NCI-H748 treated with DMSO at 0.1 percent for 48 hours (cell line): ENCODE measurements around the gene SVOPL.
A peak's percentile ranks its signal among the peaks of the same experiment; 100 is the strongest.

ENCODE experiments used
- DNase-seq: peaks from one replicate; lab custom pipeline; 2025; lab: John Stamatoyannopoulos, UW

SVOPL gene

DNA sequence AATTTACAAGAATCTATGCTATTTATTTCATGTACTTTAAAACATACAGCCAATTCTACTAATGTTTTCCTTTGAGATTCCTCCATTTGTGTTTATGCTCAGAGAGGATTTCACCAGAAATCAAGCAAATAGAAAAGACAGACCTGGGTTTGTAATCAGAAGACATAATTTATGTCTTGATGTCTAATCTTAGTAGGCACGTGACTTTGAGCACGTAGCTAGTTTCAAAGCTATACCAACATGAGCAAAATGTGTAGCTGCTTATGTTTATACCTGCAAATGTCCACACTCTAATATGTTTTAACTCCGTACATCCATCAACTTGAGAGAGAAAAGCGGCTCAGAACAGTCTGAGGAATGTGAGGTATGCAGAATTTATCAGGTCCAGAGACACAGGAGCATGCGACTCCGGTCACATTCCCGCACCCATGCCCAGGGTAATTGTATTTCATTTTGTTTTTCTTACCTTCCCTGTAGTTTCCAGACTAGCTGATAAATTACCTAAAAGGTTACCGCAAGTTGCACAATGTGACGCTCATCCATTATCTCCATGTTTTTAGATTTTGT is 40.0 kb downstream of the SVOPL start:
- no peak for DNase-seq

DNA sequence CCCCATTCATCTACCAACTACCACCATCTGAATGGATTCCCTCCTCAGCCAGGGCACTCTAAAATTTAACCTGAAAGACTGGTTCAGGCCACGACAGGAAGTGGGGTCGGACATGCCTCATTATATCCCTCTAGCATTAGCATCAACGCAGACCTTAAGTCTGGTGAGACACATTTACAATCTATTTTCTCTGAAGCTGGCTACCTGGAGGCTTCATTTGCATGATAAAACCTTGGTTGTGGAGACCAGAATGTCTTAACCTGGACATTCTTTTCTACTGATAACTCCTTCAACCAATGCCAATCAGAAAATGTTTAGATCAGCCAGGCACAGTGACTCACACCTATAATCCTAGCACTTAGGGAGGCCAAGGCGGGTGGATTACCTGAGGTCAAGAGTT is 42.3 kb downstream of the SVOPL start:
- DNase-seq = no peak

DNA sequence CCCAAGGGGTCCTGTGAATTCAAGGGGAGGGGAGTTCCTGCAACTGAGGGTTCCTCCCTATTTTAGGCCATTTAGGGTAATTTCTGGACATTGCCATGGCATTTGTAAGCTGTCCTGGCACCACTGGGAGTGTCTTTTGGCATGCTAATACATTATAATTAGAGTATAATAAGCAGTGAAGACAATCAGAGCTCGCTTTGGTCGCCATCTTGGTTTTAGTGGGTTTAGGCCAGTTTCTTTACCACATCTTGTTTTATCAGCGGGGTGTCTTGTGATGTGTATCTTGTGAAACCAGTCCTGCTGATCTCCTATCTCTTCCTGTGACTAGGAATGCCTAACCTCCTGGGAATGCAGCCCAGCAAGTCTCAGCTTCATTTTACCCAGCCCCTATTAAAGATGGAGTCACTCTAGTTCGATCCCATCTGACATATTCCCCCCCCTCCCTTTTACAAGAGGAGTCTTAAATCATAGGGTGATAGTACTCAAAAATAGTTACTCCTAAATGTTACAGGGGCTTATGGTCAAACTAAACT is 43.2 kb downstream of the SVOPL start:
- no peak for DNase-seq

DNA sequence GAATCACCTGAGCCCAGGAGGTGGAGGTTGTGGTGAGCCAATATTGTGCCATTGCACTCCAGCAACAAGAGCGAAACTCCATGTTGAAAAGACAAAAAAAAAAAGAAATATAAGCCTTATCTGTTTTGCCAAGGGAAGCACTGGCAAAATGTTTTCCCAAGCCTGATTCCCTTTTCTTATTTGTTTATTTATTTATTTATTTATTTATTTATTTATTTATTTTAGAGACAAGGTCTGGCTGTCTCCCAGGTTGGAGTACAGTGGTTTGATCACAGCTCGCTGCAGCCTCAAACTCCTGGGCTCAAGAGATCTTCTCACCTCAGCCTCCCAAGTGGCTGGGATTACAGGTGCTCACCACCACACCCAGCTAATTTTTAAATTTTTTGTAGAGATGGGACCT is 44.2 kb downstream of the SVOPL start:
- no peak for DNase-seq

DNA sequence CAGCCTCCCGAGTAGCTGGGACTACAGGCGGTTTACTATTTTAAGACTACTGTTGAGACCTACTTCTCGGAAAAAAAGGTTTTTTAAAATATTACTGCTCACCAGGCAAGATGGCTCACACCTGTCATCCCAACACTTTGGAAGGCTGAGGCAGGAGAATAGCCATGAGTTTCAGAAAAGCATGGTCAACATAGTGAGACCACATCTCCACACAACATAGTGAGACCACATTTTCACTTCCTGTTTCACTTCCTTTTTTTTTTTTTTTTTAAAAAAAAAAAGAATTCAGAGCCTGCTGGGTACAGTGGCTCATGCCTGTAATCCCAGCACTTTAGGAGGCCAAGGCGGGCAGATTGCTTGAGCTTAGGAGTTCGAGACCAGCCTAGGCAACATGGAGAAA is 46.5 kb downstream of the SVOPL start:
- no peak for DNase-seq

DNA sequence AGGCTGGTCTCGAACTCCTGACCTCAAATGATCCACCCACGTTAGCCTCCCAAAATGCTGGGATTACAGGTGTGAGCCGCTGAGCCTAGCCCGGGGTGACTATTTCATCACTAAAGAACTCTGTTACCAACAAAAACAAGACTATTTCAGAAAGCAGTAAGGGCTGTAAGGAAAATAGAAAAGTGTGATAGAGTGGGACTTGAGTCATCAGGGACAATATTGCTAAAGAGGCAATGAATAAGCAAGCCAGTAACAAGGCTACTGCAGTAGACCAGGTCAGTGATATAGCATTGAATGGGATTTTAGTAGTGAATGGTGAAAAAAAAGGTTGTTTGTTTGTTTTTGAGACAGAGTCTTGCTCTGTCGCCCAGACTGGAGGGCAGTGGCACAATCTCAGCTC is 51.7 kb downstream of the SVOPL start:
- DNase-seq = no peak

DNA sequence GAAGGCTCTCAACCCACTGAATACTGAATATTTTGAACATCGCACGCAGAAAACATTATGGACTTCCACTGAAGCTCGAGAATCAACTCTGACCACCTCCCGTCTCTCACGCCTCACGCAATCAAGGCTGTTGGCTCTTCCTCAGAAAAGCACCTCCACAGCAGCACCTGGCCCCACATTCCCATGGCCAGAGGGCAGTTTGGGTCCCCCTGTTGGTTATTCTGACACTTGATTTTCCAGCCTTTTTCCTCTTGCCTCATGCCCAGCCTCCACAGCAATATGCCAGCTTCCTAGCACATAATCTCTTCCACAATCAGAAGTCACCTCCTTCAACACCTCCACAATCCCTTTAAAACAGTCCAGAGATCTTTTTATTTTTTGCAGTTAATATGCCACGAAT is 55.9 kb downstream of the SVOPL start:
- DNase-seq = no peak

DNA sequence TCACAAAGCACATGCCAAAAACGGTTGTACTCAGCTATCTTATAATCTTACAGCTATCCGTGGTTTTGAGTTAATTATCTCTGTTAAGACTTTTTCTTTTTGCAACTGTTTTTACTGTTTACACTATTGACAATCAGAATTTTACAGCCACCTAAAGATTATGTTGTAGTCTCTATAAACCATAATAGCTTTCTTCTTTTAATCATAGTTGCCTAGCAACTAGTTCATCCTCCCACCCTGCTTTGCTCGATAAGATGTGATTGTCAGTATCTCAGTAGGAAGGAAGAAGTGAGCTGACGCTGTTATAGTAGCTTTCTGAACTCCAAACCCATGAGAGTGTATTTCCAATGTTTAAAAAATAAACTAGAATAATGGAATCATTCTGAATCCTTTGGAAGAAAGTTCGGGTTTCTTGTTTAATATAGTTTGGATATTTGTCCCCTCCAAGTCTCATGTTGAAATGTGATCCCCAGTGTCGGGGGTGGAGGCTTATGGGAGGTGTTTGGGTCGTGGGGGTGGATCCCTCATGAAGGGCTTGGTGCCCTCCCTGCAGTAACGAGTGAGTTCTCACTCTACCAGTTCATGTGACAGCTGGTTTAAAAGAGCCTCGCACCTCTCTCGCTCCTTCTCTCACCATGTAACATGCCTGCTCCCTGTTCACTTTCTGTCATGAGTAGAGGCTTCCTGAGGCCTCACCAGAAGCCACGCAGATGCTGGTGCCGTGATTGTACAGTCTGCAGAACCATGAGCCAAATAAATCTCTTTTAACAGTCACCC is 68.1 kb downstream of the SVOPL start:
- no peak for DNase-seq

DNA sequence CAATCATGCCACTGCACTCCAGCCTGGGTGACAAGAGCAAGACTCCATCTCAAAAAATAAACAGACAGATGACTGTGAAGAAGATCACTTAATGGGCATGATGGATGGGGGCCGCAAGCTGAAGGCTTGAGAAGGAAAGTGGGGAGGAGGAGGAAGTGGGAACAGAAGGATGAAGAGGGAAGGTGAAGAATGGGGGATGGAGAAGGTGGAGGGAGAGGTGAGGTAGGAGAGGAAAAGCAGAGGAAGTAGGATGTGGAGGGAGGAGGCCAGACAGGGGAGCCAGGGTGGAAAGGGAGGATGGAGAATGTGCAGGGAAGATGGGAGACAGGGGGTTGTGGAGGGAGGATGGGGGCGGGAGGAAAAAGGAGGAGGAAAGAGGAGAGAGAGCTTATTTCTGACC is 68.8 kb downstream of the SVOPL start:
- DNase-seq = no peak

DNA sequence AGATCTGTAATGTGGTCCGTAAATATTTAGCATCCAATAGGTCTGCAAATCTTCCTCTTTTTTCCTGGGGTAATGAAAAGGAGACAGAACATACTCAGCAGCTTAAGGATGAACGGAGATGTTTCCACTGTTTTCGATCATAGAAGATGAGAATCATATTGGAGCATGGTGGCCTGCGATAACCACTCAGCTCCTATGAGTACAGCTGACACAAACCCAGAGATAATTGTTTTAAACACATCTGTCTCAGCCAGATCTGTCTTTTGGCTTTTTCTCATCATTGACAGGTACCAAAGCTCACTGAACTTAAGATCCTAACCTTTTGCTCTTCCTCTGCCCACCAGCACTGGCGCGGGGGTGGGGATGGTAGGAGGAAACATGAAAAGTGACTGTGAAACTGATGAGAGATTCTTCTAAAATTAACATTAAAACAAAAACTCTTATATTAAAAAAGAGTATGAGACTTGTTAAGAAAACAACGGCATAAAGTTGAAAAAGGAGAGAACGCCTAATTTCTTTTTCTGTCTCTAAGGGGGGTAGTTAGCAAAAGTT is 71.0 kb downstream of the SVOPL start:
- no peak for DNase-seq

DNA sequence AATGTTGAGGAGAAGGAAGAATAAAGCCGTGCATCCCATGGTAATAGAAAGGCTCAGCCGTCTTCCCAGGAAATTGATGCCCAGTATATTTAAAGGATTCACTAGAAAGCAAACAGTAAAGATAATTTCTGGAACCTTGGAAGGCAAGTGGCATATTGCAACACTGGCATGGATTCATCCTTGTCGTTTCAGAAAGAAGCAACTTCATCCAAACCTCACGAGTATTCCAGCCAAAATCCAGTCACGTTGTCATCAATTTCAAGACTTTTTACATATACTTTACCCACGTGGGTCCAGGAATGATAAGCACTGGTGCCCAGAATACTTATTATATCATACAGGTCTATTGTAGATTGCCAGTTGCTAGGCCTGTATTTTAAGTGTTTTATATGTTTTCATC is 73.8 kb downstream of the SVOPL start:
- no peak for DNase-seq

DNA sequence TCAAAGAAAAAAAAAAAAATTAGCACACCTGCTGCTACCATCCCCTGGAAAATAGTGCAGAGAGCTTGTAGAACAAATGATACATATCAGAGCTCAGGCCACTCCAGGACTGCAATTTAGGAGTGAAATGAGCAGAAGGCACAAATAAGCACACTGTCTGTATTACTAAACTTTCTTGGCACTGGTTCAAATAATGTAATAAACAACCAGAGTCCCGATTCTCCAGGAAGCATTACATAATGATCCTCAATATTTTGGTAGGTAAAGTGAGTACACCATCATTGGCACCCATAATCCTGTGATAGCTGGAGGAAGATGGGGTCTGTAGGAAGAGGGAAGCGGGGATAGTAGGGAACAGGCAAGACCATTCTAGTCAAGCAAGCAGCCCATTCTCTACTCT is 74.3 kb downstream of the SVOPL start:
- DNase-seq = no peak

DNA sequence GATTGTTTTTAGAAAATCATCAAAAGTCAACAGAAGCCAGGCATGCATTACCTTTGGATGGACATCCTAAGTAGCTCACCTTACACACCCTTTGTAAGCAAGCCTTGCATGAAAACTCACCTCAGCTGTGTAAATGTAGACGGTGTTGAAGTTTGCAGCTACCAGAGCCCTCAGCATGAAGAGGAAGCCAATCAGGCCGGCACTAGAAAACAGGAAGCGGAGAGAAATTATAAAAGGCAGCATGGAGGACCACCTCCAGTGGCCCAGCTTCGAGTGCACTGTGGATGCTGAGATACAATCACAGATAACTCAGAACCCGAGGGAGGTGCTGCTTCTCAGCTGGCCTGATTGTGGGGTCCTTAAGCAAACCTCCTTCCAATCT is 75.3 kb downstream of the SVOPL start:
- peak; percentile 45 for DNase-seq

DNA sequence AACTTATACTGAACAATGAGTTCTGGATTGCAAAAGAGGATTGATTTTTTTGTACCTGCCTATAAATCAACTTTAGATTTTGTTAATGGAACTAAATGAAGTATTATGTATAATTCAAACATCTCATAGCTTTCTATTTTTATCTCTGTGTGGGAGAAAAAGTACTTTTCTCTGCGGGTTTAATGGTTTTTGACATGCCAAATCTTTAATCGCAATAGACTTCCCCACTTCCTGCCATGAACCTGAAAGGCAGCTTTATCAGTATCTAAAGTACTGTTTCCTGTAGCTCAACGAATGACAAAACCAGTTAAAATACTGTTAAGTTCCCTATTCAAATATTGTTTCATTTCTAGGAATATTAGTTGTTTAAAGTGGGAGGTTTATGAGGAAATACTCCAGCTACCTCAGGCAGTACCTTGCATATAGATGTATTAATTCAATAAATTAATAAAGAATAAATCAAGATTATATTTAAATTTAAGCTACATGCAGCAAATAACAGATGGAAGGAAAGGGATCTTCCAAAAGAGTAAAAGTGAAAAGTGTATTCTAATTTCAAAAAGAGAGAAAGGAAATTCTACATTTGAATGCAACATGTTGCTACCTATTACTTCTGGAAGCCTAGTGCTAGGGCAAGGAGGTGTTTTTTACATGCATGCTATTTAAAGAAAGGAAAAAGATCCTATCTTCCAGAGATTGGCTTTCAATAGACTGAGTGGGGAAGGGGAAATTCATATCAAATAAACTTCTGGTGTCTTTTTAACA is 75.9 kb downstream of the SVOPL start:
- no peak for DNase-seq

DNA sequence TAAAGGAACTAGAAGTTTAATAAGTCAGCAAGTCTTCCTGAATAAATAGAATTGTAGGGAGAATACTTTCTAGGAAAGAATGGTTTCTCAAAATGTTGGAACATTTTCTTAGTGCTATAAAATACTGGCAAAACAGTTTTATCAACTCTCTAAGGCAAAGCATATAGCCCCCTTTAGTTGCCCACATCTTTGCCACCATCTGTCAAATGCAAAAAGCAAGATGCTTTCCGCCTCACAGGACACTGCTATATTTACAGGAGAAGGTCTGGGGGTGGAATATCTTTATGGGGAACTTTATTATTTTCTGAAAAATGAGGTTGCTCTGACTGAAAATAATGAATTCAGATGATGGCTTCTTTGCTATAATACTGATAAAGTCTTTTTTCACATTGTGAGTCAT is 78.3 kb downstream of the SVOPL start:
- DNase-seq = no peak

DNA sequence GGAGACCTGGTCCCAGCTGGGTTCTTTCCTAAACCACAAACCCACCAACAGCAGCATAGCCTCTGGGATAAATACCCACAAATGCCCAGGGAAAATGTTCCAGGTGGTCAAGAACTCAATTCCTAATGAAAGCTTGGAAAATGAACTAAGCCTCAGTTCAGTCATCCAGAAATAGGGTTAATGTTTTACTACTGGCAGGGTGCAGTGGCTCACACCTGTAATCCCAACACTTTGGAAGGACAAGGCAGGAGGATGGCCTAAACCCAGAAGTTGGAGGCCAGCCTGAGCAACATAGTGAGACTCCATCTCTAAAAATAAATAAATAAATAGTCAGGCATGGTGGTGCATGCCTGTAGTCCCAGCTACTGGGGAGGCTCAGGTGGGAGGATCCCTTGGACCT is 82.2 kb downstream of the SVOPL start:
- no peak for DNase-seq

DNA sequence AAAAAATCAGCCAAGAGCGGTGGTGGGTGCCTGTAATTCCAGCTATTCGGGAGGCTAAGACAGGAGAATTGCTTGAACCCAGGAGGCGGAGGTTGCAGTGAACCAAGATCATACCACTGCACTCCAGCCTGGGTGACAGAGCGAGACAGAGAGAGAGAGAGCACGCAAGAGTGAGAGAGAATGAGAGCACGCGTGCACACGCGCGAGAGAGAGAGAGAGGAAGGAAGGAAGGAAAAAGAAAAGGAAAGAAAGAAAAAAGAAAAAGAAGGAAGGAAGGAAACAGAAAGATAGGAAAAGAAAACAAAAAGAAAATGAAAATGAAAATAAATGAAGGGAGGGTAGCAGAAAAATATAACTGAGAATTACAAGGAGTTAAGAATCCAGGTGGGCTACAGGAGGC is 82.7 kb downstream of the SVOPL start:
- no peak for DNase-seq

DNA sequence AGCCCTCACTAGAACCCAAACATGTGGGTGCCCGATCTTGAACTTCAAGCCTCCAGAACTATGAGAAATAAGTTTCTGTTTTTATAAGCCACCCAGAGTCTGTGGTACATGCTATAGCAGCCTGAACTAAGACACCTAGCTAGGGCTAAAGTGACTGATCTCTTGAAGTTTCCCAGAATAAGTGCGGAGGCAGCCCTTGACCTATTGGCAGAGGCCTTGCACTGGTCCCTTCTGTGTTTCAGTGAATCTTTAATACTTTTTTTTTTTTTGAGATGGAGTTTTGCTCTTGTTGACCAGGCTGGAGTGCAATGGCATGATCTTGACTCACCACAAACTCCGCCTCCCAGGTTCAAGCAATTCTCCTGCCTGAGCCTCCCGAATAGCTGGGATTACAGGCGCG is 85.1 kb downstream of the SVOPL start:
- no peak for DNase-seq

DNA sequence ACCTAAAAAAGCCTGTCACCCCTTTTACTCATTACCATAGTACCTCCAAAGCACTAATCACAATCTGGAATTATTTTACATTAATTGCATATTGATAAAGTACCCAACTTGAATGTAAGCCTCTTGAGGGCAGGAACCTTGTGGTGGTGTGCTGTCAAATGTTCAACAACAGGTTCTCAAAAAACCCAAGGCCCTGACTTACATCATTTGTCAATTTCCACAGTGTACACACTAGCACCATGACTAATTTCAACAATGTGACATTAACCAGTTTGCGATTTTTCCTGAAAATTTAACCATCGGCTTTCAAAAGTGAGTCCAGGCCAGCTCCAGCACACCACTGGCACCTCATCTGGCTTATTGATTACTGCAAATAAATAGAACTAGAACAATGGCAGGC is 87.5 kb downstream of the SVOPL start:
- no peak for DNase-seq

DNA sequence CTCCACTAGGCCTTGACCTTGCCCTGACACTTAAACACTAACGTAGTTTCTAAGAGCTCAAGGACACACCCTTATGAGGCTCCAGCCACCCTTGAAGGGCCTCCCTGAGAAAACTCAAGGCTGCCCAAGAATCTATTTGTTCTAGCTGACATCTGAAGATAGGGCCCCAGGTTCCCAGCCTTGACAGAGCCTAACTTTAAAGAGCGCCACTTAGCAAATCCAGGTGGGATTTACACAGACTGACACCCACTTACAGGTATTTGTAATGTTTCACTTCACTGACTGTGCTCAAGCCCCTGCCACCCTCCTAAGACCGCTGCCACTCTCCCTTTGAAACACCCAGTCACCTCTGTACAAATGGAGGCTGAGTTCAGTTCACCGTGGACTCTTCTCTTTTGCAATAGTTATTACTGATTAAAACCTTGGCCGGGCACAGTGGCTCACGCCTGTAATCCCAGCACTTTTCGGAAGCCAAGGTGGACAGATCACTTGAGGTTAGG is 90.4 kb downstream of the SVOPL start:
- DNase-seq = no peak

DNA sequence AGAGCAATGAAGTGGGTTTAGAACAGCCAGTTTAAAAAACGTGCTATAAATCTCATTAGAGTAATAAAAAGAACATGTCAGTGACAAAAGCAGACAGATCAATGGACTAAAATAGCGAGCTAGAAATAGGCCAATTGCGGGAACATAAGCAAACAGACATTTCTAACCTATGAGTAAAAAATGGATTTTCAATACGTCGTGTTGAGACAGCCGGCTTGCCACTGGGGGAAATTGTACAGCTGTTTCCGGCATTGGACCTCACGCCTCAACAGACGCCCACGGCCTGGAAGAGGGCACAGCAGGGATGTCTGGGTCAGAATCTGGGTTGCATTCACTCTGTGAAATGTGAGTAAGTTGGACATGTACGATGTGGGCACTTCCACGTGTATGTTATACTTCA is 92.9 kb downstream of the SVOPL start:
- DNase-seq = no peak

DNA sequence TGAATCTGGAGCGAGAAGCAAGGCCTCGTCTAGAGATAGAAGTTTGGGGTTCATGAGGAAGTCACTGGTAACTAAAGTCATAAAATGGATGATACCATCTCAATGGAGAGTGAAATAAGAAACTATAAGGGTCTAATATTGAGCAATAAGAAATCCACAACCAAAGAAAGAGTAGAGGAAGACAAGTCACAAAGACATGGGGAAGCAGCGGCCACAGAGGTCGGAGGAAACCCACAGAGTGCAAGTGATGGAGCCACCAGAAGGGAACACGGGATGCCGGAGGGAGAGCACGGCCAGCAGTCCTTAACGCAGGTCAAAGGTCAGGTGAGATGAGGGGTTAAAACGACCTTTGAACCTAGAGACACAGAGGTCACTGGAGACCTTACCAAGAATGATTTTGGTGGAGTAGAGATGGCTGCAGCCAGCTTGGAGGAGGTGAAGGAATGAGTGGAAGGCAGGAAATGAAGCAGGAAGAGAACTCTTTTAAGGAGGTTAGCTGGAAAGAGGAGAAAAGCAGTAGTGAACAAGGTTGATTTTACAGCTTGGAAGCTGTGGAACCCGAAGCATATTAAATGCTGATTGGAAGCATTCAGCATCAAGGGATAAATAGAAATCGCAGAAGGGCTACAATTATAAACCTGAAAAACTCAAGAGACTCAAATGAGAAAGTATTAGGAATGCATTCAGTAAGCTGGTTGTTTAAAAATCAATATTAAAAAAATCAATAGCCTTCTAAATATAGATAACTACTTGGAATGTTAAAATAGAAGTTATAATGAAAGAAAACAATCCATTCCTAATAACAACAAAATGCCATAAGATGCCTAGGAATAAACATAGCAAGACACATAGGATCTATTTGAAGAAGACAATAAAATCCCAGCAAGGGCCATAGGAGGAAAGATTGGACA is 93.7 kb downstream of the SVOPL start:
- DNase-seq = no peak
